SU-DHL-6 (cell line): ENCODE data around the gene SH3BP5.
"Not testable (repeated sequence)": the region's sequence is repeated elsewhere in the genome, so short reads cannot be mapped to it uniquely, and the experiment has no call there.

Source experiments
- EZH2phosphoT487 ChIP-seq: fragments of 200-600 bp; sonication (generic), shearing (Covaris generic); conservative IDR thresholded peaks from 2 replicates; pipeline ENCODE4 v1.6.1; 2018; ENCODE audit warnings: mild to moderate bottlenecking, antibody characterized with exemption, low read length, moderate library complexity, mixed read lengths
- TF ChIP-seq, protein P1 (sequence below): fragments of 200-600 bp; sonication (generic); IDR thresholded peaks from one replicate; pipeline ENCODE4 v1.5.1; 2017; ENCODE audit warnings: antibody characterized with exemption, mild to moderate bottlenecking, low read length, moderate library complexity; ENCODE audit not compliant: insufficient read depth, poor library complexity, severe bottlenecking

DNA sequence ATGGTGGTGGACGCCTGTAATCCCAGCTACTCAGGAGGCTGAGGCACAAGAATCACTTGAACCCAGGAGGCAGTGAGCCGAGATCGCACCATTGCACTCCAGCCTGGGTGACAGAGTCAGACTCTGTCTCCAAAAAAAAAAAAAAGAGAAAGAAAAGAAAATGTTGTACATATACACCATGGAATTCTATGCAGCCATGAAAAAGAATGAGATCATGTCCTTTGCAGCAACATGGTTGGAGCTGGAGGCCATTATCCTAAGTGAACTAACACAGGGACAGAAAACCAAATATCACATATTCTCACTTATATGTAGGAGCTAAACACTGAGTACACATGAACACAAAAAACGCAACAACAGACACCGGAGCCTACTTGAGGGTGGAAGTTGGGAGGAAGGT lies 17.1 kb upstream of the SH3BP5 start:
- TF ChIP-seq, protein P1, sequence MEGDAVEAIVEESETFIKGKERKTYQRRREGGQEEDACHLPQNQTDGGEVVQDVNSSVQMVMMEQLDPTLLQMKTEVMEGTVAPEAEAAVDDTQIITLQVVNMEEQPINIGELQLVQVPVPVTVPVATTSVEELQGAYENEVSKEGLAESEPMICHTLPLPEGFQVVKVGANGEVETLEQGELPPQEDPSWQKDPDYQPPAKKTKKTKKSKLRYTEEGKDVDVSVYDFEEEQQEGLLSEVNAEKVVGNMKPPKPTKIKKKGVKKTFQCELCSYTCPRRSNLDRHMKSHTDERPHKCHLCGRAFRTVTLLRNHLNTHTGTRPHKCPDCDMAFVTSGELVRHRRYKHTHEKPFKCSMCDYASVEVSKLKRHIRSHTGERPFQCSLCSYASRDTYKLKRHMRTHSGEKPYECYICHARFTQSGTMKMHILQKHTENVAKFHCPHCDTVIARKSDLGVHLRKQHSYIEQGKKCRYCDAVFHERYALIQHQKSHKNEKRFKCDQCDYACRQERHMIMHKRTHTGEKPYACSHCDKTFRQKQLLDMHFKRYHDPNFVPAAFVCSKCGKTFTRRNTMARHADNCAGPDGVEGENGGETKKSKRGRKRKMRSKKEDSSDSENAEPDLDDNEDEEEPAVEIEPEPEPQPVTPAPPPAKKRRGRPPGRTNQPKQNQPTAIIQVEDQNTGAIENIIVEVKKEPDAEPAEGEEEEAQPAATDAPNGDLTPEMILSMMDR, result not testable (repeated sequence)
- TF ChIP-seq EZH2phosphoT487, result not testable (repeated sequence)
